Measurements from ENCODE around the gene SPP2. TPM values are rescaled to one million over a fixed set of nuclear protein-coding genes. Genes with fewer than 3 reads are reported as not detected.

Gene SPP2
- total RNA-seq, 1 experiment from 2014 or later, result not detected

DNA sequence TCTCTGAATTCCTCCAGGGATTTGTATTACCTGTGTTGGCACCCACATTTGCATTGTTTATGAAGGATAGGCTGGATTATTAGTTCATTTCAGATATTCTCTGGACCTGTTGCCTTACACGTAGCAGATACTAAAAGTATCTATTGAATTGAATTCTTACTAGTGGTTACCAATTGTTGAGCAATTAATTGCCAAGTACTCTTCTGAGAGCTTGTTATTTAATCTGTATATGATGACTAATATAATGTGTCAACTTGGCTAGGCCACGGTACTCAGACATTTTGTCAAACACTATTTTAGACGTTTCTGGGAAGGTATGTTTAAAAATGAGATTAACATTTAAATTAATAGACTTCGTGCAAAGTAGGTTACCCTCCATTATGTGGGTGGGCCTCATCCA, 2.5 kb upstream of the SPP2 start:
- no peak for TF ChIP-seq SMAD3 (CRISPR knock-in tag; IDR thresholded peaks at IDR 0.05; ENCODE audit: borderline replicate concordance)
- no peak for TF ChIP-seq ZNF219 (CRISPR knock-in tag; IDR thresholded peaks at IDR 0.05; ENCODE audit: borderline replicate concordance)
- TF ChIP-seq, protein P1, sequence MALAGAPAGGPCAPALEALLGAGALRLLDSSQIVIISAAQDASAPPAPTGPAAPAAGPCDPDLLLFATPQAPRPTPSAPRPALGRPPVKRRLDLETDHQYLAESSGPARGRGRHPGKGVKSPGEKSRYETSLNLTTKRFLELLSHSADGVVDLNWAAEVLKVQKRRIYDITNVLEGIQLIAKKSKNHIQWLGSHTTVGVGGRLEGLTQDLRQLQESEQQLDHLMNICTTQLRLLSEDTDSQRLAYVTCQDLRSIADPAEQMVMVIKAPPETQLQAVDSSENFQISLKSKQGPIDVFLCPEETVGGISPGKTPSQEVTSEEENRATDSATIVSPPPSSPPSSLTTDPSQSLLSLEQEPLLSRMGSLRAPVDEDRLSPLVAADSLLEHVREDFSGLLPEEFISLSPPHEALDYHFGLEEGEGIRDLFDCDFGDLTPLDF (CRISPR knock-in tag; IDR thresholded peaks at IDR 0.05), result no peak
- TF ChIP-seq RORB (CRISPR knock-in tag; IDR thresholded peaks at IDR 0.05), result no peak
- no peak for TF ChIP-seq FOXK1 (CRISPR knock-in tag; IDR thresholded peaks at IDR 0.05)
- TF ChIP-seq NR1H2 (CRISPR knock-in tag; IDR thresholded peaks at IDR 0.05), result no peak
- TF ChIP-seq, protein P2, sequence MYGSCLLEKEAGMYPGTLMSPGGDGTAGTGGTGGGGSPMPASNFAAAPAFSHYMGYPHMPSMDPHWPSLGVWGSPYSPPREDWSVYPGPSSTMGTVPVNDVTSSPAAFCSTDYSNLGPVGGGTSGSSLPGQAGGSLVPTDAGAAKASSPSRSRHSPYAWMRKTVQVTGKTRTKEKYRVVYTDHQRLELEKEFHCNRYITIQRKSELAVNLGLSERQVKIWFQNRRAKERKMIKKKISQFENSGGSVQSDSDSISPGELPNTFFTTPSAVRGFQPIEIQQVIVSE (CRISPR knock-in tag; IDR thresholded peaks at IDR 0.05; ENCODE audit: borderline replicate concordance), result no peak
- no peak for TF ChIP-seq MXD4 (CRISPR knock-in tag; IDR thresholded peaks at IDR 0.05; ENCODE audit: borderline replicate concordance)
- no peak for TF ChIP-seq ELF4 (CRISPR knock-in tag; IDR thresholded peaks at IDR 0.05; ENCODE audit: low read depth)
- TF ChIP-seq TP53 (CRISPR knock-in tag; IDR thresholded peaks at IDR 0.05), result no peak
- TF ChIP-seq, protein P3, sequence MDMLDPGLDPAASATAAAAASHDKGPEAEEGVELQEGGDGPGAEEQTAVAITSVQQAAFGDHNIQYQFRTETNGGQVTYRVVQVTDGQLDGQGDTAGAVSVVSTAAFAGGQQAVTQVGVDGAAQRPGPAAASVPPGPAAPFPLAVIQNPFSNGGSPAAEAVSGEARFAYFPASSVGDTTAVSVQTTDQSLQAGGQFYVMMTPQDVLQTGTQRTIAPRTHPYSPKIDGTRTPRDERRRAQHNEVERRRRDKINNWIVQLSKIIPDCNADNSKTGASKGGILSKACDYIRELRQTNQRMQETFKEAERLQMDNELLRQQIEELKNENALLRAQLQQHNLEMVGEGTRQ (CRISPR knock-in tag; IDR thresholded peaks at IDR 0.05), result no peak
- no peak for TF ChIP-seq RELA (CRISPR knock-in tag; IDR thresholded peaks at IDR 0.05; ENCODE audit: borderline replicate concordance)
- TF ChIP-seq, protein P4, sequence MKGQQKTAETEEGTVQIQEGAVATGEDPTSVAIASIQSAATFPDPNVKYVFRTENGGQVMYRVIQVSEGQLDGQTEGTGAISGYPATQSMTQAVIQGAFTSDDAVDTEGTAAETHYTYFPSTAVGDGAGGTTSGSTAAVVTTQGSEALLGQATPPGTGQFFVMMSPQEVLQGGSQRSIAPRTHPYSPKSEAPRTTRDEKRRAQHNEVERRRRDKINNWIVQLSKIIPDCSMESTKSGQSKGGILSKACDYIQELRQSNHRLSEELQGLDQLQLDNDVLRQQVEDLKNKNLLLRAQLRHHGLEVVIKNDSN (CRISPR knock-in tag; IDR thresholded peaks at IDR 0.05), result no peak
- TF ChIP-seq, protein P5, sequence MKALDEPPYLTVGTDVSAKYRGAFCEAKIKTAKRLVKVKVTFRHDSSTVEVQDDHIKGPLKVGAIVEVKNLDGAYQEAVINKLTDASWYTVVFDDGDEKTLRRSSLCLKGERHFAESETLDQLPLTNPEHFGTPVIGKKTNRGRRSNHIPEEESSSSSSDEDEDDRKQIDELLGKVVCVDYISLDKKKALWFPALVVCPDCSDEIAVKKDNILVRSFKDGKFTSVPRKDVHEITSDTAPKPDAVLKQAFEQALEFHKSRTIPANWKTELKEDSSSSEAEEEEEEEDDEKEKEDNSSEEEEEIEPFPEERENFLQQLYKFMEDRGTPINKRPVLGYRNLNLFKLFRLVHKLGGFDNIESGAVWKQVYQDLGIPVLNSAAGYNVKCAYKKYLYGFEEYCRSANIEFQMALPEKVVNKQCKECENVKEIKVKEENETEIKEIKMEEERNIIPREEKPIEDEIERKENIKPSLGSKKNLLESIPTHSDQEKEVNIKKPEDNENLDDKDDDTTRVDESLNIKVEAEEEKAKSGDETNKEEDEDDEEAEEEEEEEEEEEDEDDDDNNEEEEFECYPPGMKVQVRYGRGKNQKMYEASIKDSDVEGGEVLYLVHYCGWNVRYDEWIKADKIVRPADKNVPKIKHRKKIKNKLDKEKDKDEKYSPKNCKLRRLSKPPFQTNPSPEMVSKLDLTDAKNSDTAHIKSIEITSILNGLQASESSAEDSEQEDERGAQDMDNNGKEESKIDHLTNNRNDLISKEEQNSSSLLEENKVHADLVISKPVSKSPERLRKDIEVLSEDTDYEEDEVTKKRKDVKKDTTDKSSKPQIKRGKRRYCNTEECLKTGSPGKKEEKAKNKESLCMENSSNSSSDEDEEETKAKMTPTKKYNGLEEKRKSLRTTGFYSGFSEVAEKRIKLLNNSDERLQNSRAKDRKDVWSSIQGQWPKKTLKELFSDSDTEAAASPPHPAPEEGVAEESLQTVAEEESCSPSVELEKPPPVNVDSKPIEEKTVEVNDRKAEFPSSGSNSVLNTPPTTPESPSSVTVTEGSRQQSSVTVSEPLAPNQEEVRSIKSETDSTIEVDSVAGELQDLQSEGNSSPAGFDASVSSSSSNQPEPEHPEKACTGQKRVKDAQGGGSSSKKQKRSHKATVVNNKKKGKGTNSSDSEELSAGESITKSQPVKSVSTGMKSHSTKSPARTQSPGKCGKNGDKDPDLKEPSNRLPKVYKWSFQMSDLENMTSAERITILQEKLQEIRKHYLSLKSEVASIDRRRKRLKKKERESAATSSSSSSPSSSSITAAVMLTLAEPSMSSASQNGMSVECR (CRISPR knock-in tag; IDR thresholded peaks at IDR 0.05; ENCODE audit: borderline replicate concordance), result no peak
- no peak for TF ChIP-seq ETV6 (CRISPR knock-in tag; IDR thresholded peaks at IDR 0.05)
- TF ChIP-seq, protein P6, sequence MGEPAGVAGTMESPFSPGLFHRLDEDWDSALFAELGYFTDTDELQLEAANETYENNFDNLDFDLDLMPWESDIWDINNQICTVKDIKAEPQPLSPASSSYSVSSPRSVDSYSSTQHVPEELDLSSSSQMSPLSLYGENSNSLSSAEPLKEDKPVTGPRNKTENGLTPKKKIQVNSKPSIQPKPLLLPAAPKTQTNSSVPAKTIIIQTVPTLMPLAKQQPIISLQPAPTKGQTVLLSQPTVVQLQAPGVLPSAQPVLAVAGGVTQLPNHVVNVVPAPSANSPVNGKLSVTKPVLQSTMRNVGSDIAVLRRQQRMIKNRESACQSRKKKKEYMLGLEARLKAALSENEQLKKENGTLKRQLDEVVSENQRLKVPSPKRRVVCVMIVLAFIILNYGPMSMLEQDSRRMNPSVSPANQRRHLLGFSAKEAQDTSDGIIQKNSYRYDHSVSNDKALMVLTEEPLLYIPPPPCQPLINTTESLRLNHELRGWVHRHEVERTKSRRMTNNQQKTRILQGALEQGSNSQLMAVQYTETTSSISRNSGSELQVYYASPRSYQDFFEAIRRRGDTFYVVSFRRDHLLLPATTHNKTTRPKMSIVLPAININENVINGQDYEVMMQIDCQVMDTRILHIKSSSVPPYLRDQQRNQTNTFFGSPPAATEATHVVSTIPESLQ (CRISPR knock-in tag; IDR thresholded peaks at IDR 0.05), result no peak
- TF ChIP-seq, protein P7, sequence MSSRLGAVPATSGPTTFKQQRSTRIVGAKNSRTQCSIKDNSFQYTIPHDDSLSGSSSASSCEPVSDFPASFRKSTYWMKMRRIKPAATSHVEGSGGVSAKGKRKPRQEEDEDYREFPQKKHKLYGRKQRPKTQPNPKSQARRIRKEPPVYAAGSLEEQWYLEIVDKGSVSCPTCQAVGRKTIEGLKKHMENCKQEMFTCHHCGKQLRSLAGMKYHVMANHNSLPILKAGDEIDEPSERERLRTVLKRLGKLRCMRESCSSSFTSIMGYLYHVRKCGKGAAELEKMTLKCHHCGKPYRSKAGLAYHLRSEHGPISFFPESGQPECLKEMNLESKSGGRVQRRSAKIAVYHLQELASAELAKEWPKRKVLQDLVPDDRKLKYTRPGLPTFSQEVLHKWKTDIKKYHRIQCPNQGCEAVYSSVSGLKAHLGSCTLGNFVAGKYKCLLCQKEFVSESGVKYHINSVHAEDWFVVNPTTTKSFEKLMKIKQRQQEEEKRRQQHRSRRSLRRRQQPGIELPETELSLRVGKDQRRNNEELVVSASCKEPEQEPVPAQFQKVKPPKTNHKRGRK (CRISPR knock-in tag; IDR thresholded peaks at IDR 0.05; ENCODE audit: borderline replicate concordance), result no peak
- TF ChIP-seq, protein P8, sequence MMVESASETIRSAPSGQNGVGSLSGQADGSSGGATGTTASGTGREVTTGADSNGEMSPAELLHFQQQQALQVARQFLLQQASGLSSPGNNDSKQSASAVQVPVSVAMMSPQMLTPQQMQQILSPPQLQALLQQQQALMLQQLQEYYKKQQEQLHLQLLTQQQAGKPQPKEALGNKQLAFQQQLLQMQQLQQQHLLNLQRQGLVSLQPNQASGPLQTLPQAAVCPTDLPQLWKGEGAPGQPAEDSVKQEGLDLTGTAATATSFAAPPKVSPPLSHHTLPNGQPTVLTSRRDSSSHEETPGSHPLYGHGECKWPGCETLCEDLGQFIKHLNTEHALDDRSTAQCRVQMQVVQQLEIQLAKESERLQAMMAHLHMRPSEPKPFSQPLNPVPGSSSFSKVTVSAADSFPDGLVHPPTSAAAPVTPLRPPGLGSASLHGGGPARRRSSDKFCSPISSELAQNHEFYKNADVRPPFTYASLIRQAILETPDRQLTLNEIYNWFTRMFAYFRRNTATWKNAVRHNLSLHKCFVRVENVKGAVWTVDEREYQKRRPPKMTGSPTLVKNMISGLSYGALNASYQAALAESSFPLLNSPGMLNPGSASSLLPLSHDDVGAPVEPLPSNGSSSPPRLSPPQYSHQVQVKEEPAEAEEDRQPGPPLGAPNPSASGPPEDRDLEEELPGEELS (CRISPR knock-in tag; IDR thresholded peaks at IDR 0.05), result no peak
- TF ChIP-seq, protein P9, sequence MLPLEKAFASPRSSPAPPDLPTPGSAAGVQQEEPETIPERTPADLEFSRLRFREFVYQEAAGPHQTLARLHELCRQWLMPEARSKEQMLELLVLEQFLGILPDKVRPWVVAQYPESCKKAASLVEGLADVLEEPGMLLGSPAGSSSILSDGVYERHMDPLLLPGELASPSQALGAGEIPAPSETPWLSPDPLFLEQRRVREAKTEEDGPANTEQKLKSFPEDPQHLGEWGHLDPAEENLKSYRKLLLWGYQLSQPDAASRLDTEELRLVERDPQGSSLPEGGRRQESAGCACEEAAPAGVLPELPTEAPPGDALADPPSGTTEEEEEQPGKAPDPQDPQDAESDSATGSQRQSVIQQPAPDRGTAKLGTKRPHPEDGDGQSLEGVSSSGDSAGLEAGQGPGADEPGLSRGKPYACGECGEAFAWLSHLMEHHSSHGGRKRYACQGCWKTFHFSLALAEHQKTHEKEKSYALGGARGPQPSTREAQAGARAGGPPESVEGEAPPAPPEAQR (CRISPR knock-in tag; IDR thresholded peaks at IDR 0.05), result no peak
- TF ChIP-seq CREB1 (CRISPR knock-in tag; IDR thresholded peaks at IDR 0.05), result no peak
- POLR2A ChIA-PET, result no interaction called here
- CTCF ChIA-PET, result no interaction called here
- Mint-ChIP-seq H3K27me3 (ENCODE audit: low read depth) (no peaks in the 10 kb centered on the region; the same call in 1 of the 2 replicates), H3K27ac (no peak overlapping the region), H3K4me3 (no peak overlapping the region), H3K9me3 (no peaks in the 10 kb centered on the region; the same call in 1 of the 2 replicates), H3K36me3 (no peaks in the 10 kb centered on the region), H3K4me1 (peaks cover 11% of the 10 kb centered on the region)
- ATAC-seq, result no peak
- no peak for DNase-seq (ENCODE audit: low spot score)

All from WTC11 (cell line).